A549 (cell line): ENCODE measurements around the gene ZC3H7A.

Experiments
- CTCF ChIP-seq: fragments of >200 bp; sonication (Bioruptor Twin); formaldehyde crosslinking; IDR thresholded peaks from 3 replicates; pipeline ENCODE4 v1.5.1; 2016
- MAX ChIP-seq: IDR thresholded peaks from 2 replicates; pipeline ENCODE4 v1.6.1; 2012
- PHF8 ChIP-seq: fragments of 200-600 bp; sonication (generic); IDR thresholded peaks from 2 replicates; pipeline ENCODE4 v1.6.1; 2016; ENCODE audit warnings: low read depth, mild to moderate bottlenecking, antibody characterized with exemption, moderate library complexity, borderline replicate concordance
- POLR2A ChIP-seq: IDR thresholded peaks from 2 replicates; pipeline ENCODE4 v1.6.1; 2012; ENCODE audit warnings: mild to moderate bottlenecking, low read length
- RNF2 ChIP-seq: fragments of 200-600 bp; sonication (generic); IDR thresholded peaks from 2 replicates; pipeline ENCODE4 v1.6.1; 2016; ENCODE audit warnings: low read depth, mild to moderate bottlenecking, antibody characterized with exemption, moderate library complexity, borderline replicate concordance
- SREBF2 ChIP-seq: fragments of 450-650 bp; IDR thresholded peaks from 2 replicates; pipeline ENCODE4 v1.6.1; 2014; ENCODE audit warnings: mild to moderate bottlenecking, moderate library complexity
- TP53 ChIP-seq: fragments of 250-450 bp; sonication (Bioruptor Pico); IDR thresholded peaks from 2 replicates; pipeline ENCODE4 v1.5.0; 2021; ENCODE audit warnings: mild to moderate bottlenecking, moderate library complexity

- TF ChIP-seq RNF2 (no peak), PHF8 (no peak), CTCF (no peak), POLR2A (no peak), SREBF2 (no peak), MAX (no peak), TP53 (CRISPR knock-in tag) (no peak)
These were observed 19.1 kb upstream of the ZC3H7A start for GRCh38 chr16:11816123-11816522.
